Islet precursor cell (in vitro differentiated cells): Measurements from ENCODE around the gene CCL4.
"Not testable (repeated sequence)": the region's sequence is repeated elsewhere in the genome, so short reads cannot be mapped to it uniquely, and the experiment has no call there.

Experiments
- DNase-seq: peaks from one replicate; pipeline ENCODE4 v3.0.0-alpha.2; 2018

CCL4 gene

GRCh38 chr17:36103401-36103975 is at the start of gene CCL4:
Gene CCL4 (plus strand): TSS chr17:36103827. CDS start chr17:36103906, 79 bp downstream.
- DNase-seq = peak; percentile 37

- no peak for DNase-seq
These were observed 48.5 kb upstream of the CCL4 start for GRCh38 chr17:36055171-36055570.

GRCh38 chr17:36055921-36056520 is 47.6 kb upstream of the CCL4 start:
- DNase-seq = no peak

DNA sequence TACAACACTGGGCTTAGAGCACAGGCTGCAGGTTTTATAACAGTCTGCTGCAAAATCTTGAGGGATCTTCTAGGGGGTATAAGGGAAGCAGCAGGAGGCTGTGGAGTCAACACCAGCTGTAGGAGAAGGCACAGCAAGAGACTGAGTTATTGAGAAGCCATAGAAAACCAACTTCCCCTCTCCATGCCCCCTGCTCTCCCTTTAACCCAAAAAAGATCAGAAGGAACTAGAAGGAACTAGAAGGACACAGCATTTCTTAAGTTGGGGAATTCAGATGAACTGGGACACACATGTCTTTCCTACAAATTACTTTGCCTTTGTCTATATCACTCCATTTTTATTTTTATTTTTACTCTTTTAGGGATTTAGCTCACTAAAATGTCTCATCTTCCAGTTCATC is 45.7 kb upstream of the CCL4 start:
- no peak for DNase-seq

DNA sequence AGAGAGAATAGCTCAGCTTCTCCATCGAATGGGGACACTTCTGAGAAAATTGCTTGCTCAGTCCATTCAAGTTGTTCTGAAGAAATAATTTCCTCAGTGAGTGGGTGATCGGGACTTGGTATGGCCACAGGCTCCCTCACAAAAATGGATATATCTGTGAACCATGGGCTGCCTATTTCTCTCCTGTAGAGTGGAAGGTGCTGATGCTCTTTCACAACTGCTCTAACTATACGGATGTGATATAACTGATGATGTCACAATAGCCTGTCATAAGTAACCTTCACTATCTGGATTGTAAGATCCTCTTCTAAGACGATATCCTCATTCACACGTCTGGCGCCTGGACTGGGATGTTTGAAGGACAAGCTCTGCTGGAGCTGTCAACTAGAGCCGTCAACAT is 44.2 kb upstream of the CCL4 start:
- no peak for DNase-seq

DNA sequence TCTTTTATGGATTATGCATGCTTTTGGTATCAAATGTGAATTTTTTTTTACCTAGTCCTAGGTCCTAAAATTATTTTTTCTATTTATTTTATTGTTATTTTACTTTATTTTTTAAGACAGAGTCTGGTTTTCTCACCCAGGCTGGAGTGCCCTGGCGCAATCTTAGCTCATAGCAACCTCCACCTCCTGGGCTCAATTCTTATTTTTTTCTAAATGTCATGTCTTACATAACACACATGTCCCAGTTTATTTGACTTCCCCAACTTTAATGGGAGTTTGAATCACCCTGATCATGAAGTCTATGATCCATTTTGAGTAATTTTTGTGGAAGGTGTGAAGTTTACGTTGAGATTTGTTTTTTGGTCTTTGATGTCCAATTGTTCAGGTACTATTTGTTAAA is 42.8 kb upstream of the CCL4 start:
- no peak for DNase-seq

GRCh38 chr17:36063786-36064541 is 39.7 kb upstream of the CCL4 start, which contains the start of gene CCL18:
Gene CCL18 (plus strand): TSS chr17:36064272. CDS start chr17:36064343, 71 bp downstream.
- no peak for DNase-seq

DNA sequence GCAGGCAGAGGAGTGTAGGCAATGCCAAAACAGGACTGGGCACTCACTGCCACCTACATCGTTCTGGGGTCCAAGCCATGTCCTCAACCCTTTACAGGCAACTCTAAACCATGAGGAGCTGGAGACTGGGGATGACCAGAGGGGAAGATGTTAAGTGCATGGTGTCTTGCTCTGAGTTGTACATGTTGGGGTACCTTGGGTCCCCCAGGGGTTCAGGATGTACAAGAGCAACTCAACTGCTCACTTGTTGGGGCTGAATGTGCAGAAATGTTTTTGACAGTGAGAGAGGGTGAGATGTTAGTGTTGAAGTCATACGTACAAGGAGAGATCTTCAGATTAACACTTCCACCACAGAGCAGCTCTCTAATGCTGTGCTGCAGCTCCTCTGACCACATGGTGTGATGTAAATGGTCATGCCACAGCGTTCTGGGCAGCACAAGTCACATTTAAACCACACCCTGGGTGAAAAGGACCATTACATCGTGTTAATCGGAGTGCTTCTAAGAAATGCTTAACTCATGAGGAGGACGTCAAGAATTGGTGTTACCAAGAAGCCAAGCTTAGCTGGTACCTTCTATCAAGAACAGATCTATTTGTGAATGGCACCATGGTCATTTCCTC is 37.2 kb upstream of the CCL4 start:
- no peak for DNase-seq

DNA sequence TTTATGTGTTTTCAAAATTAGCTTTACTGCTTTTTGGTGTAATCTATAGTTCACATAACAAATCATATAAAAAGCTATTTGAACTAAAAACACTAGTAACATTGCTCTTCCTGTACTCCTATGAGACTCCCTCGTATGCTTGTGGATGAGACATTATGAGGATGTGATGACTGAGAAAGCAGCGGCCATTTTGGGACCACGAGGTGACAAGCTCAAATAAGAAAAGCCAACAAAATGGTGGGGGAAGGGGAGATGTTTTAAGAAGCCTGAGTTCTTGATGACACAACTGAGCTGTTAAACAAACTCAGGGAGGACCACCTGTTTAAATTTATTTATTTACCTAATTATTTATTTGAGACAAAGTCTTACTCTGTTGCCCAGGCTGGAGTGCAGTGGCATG is 35.1 kb upstream of the CCL4 start:
- DNase-seq = no peak

DNA sequence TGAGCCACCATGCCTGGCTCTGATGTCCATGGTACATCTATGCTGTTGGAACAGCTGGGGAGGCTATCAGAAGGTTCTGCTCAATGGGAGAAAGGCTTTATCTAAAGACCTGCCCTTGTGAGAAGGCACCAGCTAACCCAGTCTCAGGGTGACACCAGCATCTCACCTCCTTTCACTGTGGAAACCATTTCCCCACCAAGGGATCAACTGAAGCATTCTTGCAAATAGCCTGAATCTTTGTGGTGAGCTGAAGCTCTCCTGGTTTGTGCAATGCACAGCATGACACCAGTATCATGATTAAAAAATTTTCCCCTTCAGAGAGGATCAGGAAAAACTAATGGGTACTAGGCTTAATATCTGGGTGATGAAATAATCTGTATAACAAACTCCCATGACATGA is 34.5 kb upstream of the CCL4 start:
- DNase-seq = no peak

- no peak for DNase-seq
These were observed 33.2 kb upstream of the CCL4 start for GRCh38 chr17:36070427-36070826.

- no peak for DNase-seq
These were observed 31.9 kb upstream of the CCL4 start for GRCh38 chr17:36071751-36072150.

DNA sequence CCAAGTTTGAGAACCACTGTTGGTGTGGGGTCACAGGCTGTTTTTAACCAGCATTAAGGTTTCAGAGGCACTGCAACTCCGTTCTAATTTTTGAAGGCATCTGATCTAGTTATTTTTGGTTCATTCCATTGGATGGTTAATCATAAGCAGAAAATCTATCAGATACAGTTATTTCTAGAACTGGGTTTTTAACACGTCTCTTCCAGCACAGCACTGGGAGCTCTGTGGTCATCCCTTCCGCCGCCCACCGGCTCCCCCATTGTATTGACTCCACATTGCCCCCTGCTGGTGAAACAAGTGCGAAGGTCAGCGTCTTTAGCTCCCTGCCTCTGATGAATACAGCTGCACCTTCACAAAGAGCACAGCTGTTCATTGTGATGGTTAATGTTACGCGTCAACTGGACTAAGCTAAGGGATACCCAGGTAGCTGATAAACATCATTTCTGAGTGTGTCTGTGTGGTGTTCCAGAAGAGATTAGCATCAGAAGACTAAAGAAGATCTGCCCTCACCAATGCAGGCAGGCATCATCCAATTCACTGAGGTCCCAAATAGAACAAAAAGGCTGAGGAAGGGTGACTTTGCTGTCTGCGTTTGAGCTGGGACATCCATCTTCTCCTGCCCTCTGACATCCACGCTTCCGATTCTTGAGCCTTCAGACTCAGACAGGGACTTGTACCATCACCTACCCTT is 31.1 kb upstream of the CCL4 start:
- DNase-seq = peak; percentile 82

GRCh38 chr17:36074365-36074764 is 29.3 kb upstream of the CCL4 start:
- DNase-seq = no peak

GRCh38 chr17:36081681-36082471 is 21.8 kb upstream of the CCL4 start:
- not testable (repeated sequence) for DNase-seq

DNA sequence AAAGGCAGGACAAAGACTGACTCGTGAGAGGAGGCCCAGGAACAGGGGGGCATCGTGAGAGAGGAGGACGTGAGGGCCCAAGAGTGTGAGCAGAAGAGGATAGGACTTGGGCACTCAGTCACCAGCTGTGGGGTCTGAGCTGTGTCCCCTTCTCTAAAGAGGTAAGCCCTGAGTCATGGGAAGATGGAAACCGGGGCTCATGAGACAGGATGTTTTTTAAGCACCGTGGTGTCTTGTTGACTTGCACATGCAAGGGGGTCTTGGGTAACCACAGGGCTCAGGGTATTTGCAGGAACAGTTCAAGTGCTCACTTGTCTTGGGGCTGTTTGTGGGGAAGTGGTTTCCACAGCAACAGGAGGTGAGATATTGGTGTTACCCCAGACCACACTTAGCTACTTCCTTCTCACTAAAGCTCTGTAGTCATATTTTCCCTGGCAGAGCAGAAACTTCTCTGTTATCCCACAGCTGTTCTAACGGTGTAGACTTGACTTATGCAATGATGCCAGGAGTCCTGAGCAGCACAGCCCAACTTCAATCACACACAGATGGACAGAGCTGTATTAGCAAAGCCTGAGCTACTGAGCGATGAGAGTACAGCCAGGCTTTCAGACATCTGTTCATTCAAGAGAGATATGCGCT is 21.0 kb upstream of the CCL4 start:
- DNase-seq = peak; percentile 51

DNA sequence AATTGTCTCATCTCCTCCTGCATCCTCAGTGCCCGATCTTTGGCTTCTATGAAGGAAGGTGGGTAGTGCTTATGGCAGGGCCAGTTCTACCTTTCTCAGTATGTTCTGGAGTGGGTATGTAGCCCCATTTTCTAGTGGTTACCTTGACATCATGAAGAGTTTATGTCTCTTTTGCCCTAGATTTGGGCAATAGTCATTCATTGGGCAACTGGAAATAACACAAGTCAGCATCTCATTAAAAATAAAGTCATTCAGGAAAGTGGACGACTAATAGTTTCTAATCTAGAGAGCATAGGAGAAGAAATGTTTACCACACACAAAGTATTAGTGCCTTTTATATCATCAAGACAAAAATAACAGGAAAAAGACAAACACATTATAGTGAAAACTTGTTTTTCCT is 19.9 kb upstream of the CCL4 start:
- DNase-seq = peak; percentile 5

DNA sequence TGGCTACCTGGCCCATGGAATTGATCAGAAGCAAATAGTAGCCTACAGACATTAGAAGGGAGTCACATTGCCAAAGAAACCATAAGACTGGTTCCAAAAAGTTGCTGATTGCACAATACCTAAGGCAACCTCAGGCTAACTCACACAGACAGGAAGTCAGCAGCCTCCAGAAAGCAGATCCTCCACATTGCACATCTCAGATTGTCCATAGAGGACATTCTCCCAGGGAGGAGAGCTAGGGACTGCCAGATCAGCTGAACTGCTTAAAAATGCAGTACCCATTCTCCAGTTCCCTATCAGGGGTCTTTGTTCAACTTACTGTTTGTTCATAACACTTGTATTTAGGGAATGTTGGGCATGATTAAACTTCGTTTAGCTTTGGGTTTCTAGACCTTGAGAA is 17.9 kb upstream of the CCL4 start:
- DNase-seq = no peak

- DNase-seq = no peak
These were observed 16.8 kb upstream of the CCL4 start for GRCh38 chr17:36086791-36087190.

- not testable (repeated sequence) for DNase-seq
These were observed 16.2 kb upstream of the CCL4 start for GRCh38 chr17:36087471-36087870.

GRCh38 chr17:36087897-36088572 is 15.6 kb upstream of the CCL4 start:
- peak; percentile 37 for DNase-seq
